Thoracic aorta (tissue), 2 donors: ENCODE data around the gene SEPTIN7. TPM values are rescaled to one million over a fixed set of nuclear protein-coding genes. Genes with fewer than 3 reads are reported as not detected.

Experiments
- ATAC-seq: fragments of 150-250 bp; one replicate; pipeline ENCODE4 v1.8.0; 2017; ENCODE audit warnings: low read depth; ENCODE audit not compliant: insufficient number of reproducible peaks, low FRiP score
- DNase-seq: peaks from one replicate; pipeline ENCODE4 v3.0.0-alpha.2; 2020; ENCODE audit warnings: low spot score
- H3K27ac ChIP-seq, 2 donors: fragments of 200-600 bp; sonication (generic); 1 replicate in 1 of 2; 2 replicates in 1 of 2; pipeline ENCODE4 v1.5.1; 2016; ENCODE audit warnings: mild to moderate bottlenecking in 2 of 2, moderate library complexity in 2 of 2
- H3K27me3 ChIP-seq: fragments of 200-600 bp; sonication (generic); replicated peaks from 2 replicates; pipeline ENCODE4 v1.6.0; 2016; ENCODE audit warnings: mild to moderate bottlenecking; ENCODE audit not compliant: insufficient read depth
- H3K36me3 ChIP-seq: fragments of 200-600 bp; sonication (generic); one replicate; pipeline ENCODE4 v1.5.1; 2016
- H3K4me1 ChIP-seq, 2 donors: fragments of 200-600 bp; sonication (generic); 1 replicate in 1 of 2; 2 replicates in 1 of 2; pipeline versions ENCODE4 v1.5.1 to v1.6.0; 2016; ENCODE audit warnings: low read depth in 2 of 2, mild to moderate bottlenecking in 1 of 2; ENCODE audit not compliant: control insufficient read depth in 1 of 2
- H3K4me3 ChIP-seq: fragments of 200-600 bp; sonication (generic); 2 replicates; pipeline ENCODE4 v1.5.1; 2016; ENCODE audit warnings: mild to moderate bottlenecking
- H3K9me3 ChIP-seq: fragments of 200-600 bp; sonication (generic); 2 replicates; pipeline ENCODE4 v1.5.1; 2016
- CTCF ChIP-seq: fragments of 200-600 bp; sonication (generic); IDR thresholded peaks from one replicate; pipeline ENCODE4 v1.5.1; 2019; ENCODE audit warnings: antibody characterized with exemption
- total RNA-seq, 2 donors: library from RNA; depleted of rRNA; stranded (reverse); fragments of >200 nt; gene quantifications; one replicate each; pipeline versions ENCODE4 v1.1.0 to v1.2.3, GENCODE V29; 2016

Gene SEPTIN7
- total RNA-seq, 2 donors from 2014 or later, result 165 to 224 TPM

- ATAC-seq, result no peak
- H3K4me3 ChIP-seq, result no peak overlapping the region
- H3K4me1 ChIP-seq, result peaks cover 6 to 11% of the 10 kb centered on the region in 2 donors
- DNase-seq, result no peak
- no peaks in the 10 kb centered on the region for H3K9me3 ChIP-seq
- H3K36me3 ChIP-seq, result no peaks in the 10 kb centered on the region
- TF ChIP-seq CTCF, result no peak
- H3K27me3 ChIP-seq, result no peaks in the 10 kb centered on the region
- H3K27ac ChIP-seq, result no peak overlapping the region
Measured at GRCh38 chr7:35787925-35788324, 12.9 kb upstream of the SEPTIN7 start.

DNA sequence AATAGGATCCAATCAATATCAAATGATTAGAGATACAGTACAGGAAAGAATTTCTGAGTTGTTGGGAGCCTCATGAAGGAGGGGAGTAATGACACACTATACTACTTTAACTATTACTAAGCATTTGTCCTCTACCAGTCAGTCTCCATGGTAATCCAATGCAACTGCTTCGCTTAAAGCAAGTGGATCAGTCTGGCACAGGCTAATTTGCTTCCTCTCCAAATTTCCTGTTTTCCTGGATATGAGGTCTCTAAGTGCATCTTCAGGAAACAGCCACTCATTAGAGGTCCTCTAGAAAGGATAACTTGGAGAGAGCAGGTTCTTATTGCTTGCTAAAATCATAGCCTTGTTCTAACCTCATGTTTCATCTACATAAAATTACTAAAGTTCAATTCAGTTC, 8.4 kb upstream of the SEPTIN7 start:
- no peaks in the 10 kb centered on the region for H3K27me3 ChIP-seq
- DNase-seq, result no peak
- no peaks in the 10 kb centered on the region for H3K36me3 ChIP-seq
- H3K9me3 ChIP-seq, result no peaks in the 10 kb centered on the region
- no peak for TF ChIP-seq CTCF
- peak; percentile 14 for ATAC-seq
- peak overlapping the region; percentile 16 to 72 for H3K27ac ChIP-seq
- peak overlapping the region; percentile 36 for H3K4me3 ChIP-seq
- H3K4me1 ChIP-seq, result peaks cover 11 to 23% of the 10 kb centered on the region in 2 donors

DNA sequence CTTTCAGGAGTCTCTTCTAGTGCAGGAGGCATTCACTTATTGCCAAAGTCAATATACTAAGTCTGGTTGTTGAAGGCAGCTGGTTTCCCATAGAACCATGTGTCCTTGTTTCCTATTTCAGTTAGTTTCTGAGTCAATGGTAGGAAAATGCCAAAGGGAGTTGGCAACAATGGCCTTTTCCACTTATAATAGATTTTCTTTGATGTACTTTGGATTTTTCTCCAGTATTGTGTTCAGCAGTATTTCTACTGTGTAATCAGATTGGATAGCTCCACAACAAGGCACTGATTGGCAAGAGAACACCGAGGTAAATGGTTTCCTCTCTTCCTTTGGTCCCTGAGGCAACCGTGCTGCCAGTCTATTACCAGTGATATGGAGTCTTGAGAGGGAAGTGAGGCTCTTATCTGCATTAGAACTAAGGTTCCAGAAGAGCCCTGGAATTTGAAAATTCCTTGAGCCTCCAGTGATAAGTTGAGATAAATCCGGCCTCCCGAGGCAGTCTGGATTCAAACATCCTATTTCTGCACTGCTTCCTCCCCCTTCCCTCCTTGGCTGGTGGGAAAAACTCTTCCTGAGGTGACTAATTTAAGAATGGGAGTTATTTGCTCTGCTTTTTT, 7.9 kb upstream of the SEPTIN7 start:
- DNase-seq (no peak), ATAC-seq (peak; percentile 89)
- peaks cover 11 to 23% of the 10 kb centered on the region in 2 donors for H3K4me1 ChIP-seq
- no peaks in the 10 kb centered on the region for H3K9me3 ChIP-seq
- peak overlapping the region; percentile 36 for H3K4me3 ChIP-seq
- TF ChIP-seq CTCF, result no peak
- no peaks in the 10 kb centered on the region for H3K36me3 ChIP-seq
- peak overlapping the region; percentile 72 to 83 for H3K27ac ChIP-seq
- H3K27me3 ChIP-seq, result no peaks in the 10 kb centered on the region

DNA sequence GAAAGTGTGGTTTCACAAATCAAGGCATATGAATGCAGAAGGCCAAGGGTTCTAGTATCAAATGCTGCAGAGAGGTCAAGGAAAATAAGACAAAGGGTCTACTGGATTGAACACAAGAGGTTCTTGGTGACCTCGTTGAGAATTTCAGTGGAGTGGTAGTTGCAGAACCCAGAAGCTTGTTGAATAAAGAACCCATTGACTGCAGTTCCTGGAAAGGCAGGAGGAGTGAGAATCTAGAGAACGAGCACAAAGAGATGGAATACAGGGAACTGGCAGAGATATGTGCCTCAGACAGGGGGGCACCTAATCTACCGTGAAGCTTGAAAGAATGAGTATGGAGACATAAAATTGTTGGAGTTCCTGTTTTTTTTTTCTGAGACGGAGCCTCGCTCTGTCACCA, 3.5 kb upstream of the SEPTIN7 start:
- no peak overlapping the region for H3K4me3 ChIP-seq
- no peaks in the 10 kb centered on the region for H3K9me3 ChIP-seq
- ATAC-seq (no peak), DNase-seq (no peak)
- TF ChIP-seq CTCF, result no peak
- H3K27me3 ChIP-seq, result no peaks in the 10 kb centered on the region
- no peaks in the 10 kb centered on the region for H3K36me3 ChIP-seq
- H3K27ac ChIP-seq, result no peak overlapping the region
- peaks cover 12 to 33% of the 10 kb centered on the region in 2 donors for H3K4me1 ChIP-seq

DNA sequence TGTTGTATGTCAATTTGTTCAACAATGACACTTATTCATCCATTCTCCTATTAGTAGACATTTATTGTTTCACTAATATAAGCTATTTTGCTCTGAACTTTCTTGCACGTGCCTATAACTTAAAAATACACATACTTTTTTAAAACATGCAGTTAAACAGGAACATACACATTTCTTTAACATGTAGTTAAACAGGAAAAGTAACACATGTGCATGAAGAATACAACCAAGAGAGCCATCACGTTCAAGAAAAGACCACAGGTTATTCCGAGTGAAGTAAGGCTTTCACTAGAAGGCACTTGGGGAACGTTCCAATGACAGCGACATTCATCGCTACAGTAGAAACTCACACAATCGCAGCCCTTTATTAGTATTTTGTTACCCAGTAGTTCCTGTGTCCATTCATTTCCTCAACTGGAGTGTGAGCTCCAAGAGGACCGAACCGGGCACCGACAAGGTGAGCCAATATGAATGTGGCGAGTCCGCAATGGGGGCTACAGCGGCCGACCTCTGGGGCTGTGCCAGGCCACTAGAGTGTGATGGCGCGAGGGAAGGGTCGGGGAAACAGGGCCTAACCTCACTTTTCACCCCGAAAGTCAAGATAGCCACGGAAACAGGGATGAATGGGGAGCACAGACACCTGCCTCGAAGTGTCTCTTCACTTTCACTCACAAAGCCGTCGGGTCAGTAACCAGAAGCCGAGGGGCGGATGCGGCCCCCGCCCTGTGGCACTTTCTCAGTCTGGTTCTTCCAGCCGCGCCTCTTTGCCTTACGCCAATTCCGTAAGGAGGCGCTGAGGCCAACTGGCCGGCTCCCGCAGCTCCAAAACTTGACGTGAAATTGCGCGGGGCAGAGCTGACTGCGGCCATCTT, 775 bp upstream of the SEPTIN7 start:
- no peak for TF ChIP-seq CTCF
- ATAC-seq (peak; percentile 70), DNase-seq (peak; percentile 60)
- H3K9me3 ChIP-seq, result no peaks in the 10 kb centered on the region
- H3K27me3 ChIP-seq, result no peaks in the 10 kb centered on the region
- peak overlapping the region; percentile 98 for H3K4me3 ChIP-seq
- H3K27ac ChIP-seq, result peak overlapping the region; percentile 98 to 99
- H3K36me3 ChIP-seq, result no peaks in the 10 kb centered on the region
- peaks cover 10 to 42% of the 10 kb centered on the region in 2 donors for H3K4me1 ChIP-seq
